GM18526 (cell line): Measurements from ENCODE around the gene IDS.

Experiments used
- POLR2A ChIP-seq: IDR thresholded peaks from 3 replicates; pipeline ENCODE4 v1.6.1; 2011; ENCODE audit not compliant: insufficient read length; ENCODE audit errors: extremely low read depth

Gene IDS

DNA sequence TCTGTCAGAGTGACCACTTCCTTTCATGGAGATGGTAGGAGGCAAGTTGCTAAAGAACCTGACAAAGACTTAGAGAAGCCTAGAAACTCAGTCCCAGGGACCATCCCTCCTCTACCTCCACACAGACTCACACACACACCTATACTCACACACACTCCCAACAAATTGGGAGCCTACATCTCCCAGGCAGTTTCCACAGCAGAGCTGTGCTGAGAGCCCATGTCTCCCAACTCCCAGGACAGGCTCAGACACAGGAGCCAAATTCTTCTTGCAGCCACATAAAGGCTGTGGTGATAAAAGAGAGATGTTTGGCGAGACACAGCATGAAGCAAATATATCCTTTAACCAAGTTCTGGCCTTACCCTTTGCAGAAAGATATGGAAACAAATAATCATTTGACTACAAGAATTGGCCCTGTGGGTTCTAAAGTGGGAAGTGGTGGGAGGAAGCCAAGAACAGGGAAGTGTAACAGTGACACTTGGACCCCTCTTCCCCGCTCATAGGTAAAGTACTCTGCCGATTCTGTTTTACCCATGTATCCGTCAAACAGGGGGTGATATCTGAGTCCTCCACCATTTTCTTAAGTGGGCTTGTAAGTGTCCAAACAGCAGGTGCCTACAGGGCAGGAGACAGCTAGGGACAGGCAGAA, 11.0 kb upstream of the IDS start:
- no peak for TF ChIP-seq POLR2A

DNA sequence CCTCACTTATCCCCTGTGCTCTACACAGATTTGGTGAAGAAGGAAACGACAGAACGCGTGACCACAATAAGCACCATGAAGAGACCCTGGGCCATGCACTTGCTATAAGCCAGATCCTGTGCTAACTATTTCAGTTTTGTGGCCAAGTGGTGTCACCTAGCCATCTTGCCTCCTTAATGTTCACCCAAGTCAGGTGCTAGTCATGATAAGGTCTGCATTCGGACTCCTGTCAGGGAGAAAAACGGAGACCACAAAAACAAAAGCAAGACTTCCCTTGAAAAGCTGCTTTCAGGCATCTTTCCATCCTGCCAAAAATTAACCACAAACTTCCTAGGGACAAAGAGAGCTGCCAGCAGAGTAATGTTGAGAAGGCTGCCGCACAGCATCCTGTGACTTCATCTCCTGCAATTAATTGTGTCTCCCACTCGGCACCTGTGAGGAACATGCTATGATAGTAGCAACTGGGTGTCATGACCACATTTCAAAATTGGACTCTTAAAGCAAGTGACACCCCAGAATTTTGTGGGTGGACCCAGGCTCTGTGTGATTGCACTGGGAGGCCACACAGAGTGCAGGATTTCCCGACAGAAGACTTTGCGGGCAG, 8.8 kb upstream of the IDS start:
- TF ChIP-seq POLR2A: no peak

- TF ChIP-seq POLR2A: no peak
Measured at GRCh38 chrX:149512225-149512885, 7.2 kb upstream of the IDS start.

DNA sequence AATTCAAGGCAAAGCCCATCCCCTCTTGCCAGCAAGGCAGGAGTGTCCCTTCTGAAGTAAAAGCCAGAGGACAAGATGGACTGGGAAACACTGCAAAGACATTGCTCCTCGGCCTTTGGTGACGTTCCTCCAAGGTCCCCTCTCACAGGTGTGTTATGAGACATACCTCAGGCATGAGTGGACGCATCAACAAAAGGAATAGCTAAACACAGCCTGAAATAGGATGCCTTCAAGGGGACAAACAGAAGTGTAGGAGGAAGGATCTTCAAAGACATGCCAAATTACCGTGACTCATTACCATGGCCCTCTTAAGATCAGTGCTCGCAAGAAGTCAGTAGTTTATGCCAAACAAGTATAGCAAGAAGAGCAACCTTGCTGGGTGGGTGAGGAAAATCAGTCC, 6.0 kb upstream of the IDS start:
- no peak for TF ChIP-seq POLR2A

GRCh38 chrX:149510386-149510785, 5.3 kb upstream of the IDS start:
- TF ChIP-seq POLR2A: no peak

DNA sequence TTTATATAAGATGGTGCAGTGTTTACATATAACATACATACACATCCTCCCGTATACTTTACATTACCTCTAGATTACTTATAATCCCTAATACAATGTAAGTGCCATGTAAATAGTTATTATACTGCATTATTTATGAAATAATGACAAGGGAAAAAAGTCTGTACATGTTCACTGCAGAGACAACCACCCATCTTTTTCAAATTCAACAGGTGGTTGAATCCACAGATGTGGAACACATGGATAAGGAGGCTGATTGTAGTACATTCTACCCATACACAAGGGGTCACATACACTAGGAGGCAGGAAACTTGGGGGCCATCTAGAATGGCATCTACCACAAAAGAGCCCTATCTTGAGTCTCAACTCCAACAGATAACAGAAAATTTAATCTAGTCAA, 3.4 kb upstream of the IDS start:
- TF ChIP-seq POLR2A: no peak

- TF ChIP-seq POLR2A: no peak
Measured at GRCh38 chrX:149506349-149506748, 1.2 kb upstream of the IDS start.

DNA sequence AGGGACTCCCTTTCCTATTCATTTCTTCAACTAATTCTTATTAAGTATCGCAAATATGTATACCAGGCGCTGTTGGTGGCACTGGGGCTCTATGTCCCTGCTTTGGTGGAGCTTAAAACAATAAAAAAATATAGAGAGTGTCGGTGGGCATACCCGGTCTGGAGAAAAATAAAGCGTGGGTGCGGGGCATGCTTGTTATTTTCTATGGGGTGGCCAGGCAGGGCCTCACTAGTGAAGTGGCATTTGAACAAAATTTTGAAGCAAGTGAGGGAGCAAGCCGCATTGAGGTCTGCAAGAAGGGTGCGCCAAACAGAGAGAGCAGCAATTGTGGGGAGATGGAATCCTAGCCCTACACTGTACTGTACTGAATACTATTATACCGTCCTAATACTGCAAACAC, 565 bp upstream of the IDS start:
- TF ChIP-seq POLR2A: no peak

- TF ChIP-seq POLR2A: no peak
Measured at GRCh38 chrX:149504226-149504914, 736 bp downstream of the IDS start.

GRCh38 chrX:149499766-149500165, 5.3 kb downstream of the IDS start:
- no peak for TF ChIP-seq POLR2A

DNA sequence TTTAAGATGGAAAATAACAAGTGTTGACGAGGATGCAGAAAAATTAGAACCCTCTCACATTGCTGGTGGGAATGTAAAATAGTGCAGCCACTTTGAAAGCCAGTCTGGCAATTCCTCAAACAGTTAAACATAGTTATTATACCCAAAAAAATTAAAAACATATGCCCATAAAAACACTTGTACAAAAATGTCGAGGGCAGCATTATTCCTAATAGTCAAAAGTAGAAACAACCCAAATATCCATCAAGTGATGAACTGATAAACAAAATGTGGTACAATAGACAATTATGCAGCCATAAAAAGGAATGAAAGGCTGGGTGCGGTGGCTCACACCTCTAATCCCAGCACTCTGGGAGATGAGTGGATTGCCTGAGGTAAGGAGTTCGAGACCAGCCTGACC, 6.3 kb downstream of the IDS start:
- no peak for TF ChIP-seq POLR2A

GRCh38 chrX:149497626-149498025, 7.5 kb downstream of the IDS start:
- TF ChIP-seq POLR2A: no peak

GRCh38 chrX:149497054-149497453, 8.1 kb downstream of the IDS start:
- no peak for TF ChIP-seq POLR2A

GRCh38 chrX:149495573-149496071, 9.5 kb downstream of the IDS start:
- no peak for TF ChIP-seq POLR2A

DNA sequence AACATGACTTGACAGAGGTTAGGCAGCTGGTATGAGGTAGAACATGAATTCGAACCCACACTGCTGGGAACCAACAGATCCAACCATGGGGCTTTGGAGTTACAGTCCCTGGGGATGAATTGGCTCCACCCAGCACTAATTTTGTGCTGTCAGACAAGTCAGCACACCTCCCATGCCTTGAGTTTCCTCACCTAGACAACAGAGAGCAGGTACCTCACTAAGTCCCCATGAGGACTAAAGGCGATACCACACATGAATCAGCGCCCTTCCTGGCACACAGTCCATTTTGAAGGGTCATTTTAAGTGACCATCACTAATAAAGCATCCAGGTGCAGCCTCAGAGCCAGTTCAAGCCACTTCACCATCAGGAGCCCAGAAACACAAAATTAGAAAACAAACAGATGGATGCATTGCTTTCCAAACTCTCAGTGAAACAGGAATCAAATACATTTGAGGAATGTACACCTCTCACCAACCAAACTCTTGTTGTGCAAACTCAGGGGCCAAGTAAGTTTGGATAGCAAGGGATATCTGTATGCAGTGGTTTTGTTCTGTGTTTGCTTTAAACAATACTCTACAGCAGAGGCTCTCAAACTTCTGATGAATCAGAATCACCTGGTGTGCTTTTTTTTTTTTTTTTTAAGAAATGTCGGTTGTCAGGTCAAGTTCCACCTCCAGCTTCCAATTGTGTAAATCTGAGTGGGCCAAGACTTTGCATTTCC, 10.1 kb downstream of the IDS start:
- TF ChIP-seq POLR2A: no peak
